IPS-15b (cell line): ENCODE measurements around the gene CLHC1.
A peak's percentile ranks its signal among the peaks of the same experiment; 100 is the strongest.
"Not testable (repeated sequence)": the region's sequence is repeated elsewhere in the genome, so short reads cannot be mapped to it uniquely, and the experiment has no call there.

Experiments
- H3K27me3 ChIP-seq: one replicate; pipeline ENCODE4 v1.6.1; 2013; ENCODE audit warnings: low read length; ENCODE audit not compliant: control insufficient read depth, insufficient read depth
- H3K36me3 ChIP-seq: one replicate; pipeline ENCODE4 v1.6.1; 2013; ENCODE audit warnings: low read length; ENCODE audit not compliant: control insufficient read depth, insufficient read depth
- H3K4me1 ChIP-seq: one replicate; pipeline ENCODE4 v1.6.1; 2013; ENCODE audit warnings: mild to moderate bottlenecking, low read length; ENCODE audit not compliant: control insufficient read depth, insufficient read depth
- H3K4me3 ChIP-seq: one replicate; pipeline ENCODE4 v1.5.1; 2013; ENCODE audit warnings: low read depth, low read length
- H3K9ac ChIP-seq: one replicate; pipeline ENCODE4 v1.6.1; 2013; ENCODE audit warnings: low read depth, mild to moderate bottlenecking, low read length
- H3K9me3 ChIP-seq: one replicate; pipeline ENCODE4 v1.6.1; 2013; ENCODE audit warnings: mild to moderate bottlenecking, low read length; ENCODE audit not compliant: control insufficient read depth, insufficient read depth

Gene CLHC1

GRCh38 chr2:55232084-55232862, at the start of gene CLHC1, which contains the start of gene RPS27A:
Gene CLHC1 (minus strand): TSS chr2:55232293. CDS start chr2:55222411, 9,882 bp downstream.
Gene RPS27A (plus strand): TSS chr2:55232688. CDS start chr2:55232825, 137 bp downstream.
- Histone ChIP-seq H3K27me3 (no peaks in the 10 kb centered on the region), H3K4me3 (peak within 1 kb of the TSS; percentile 98), H3K9me3 (no peaks in the 10 kb centered on the region), H3K4me1 (no peaks in the 10 kb centered on the region), H3K36me3 (peaks cover 16% of the 10 kb centered on the region), H3K9ac (peak within 1 kb of the TSS; percentile 84)

GRCh38 chr2:55280851-55281546, 48.9 kb upstream of the CLHC1 start:
- not testable (repeated sequence) for H3K9ac ChIP-seq, H3K36me3 ChIP-seq, H3K9me3 ChIP-seq, H3K4me3 ChIP-seq, H3K27me3 ChIP-seq
- H3K4me1 ChIP-seq: peaks cover 20% of the 10 kb centered on the region

GRCh38 chr2:55279859-55280424, 47.8 kb upstream of the CLHC1 start:
- not testable (repeated sequence) for H3K36me3 ChIP-seq, H3K27me3 ChIP-seq, H3K9me3 ChIP-seq
- peak overlapping the region; percentile 54 for H3K9ac ChIP-seq
- H3K4me3 ChIP-seq: peak overlapping the region; percentile 19
- peaks cover 20% of the 10 kb centered on the region for H3K4me1 ChIP-seq

- H3K4me3 ChIP-seq: peak overlapping the region; percentile 32
- H3K27me3 ChIP-seq, H3K36me3 ChIP-seq, H3K9me3 ChIP-seq: not testable (repeated sequence)
- H3K9ac ChIP-seq: peak overlapping the region; percentile 54
- H3K4me1 ChIP-seq: peaks cover 20% of the 10 kb centered on the region
Measured at GRCh38 chr2:55279214-55279835, 47.2 kb upstream of the CLHC1 start.

- Histone ChIP-seq H3K4me3 (no peak overlapping the region), H3K4me1 (peaks cover 14% of the 10 kb centered on the region), H3K9ac (no peak overlapping the region)
Measured at GRCh38 chr2:55277310-55277709, 45.2 kb upstream of the CLHC1 start.

GRCh38 chr2:55274346-55274745, 42.3 kb upstream of the CLHC1 start:
- not testable (repeated sequence) for H3K9ac ChIP-seq, H3K27me3 ChIP-seq, H3K36me3 ChIP-seq, H3K9me3 ChIP-seq, H3K4me3 ChIP-seq, H3K4me1 ChIP-seq

More at GRCh38 chr2:55277310-55277709, 45.2 kb upstream of the CLHC1 start:
- Histone ChIP-seq H3K9me3 (no peaks in the 10 kb centered on the region), H3K27me3 (no peaks in the 10 kb centered on the region), H3K36me3 (peaks cover 1% of the 10 kb centered on the region)

GRCh38 chr2:55269645-55269990, 37.5 kb upstream of the CLHC1 start:
- Histone ChIP-seq H3K4me3 (peak overlapping the region; percentile 88), H3K4me1 (no peaks in the 10 kb centered on the region), H3K36me3 (no peaks in the 10 kb centered on the region), H3K9ac (peak overlapping the region; percentile 57), H3K9me3 (no peaks in the 10 kb centered on the region), H3K27me3 (no peaks in the 10 kb centered on the region)

GRCh38 chr2:55268907-55269644, 37.0 kb upstream of the CLHC1 start, which contains the start of gene MTIF2:
Gene MTIF2 (minus strand): TSS chr2:55269231. CDS start chr2:55263858, 5,373 bp downstream.
- Histone ChIP-seq H3K9me3 (no peaks in the 10 kb centered on the region), H3K4me3 (peak within 1 kb of the TSS; percentile 88), H3K9ac (peak within 1 kb of the TSS; percentile 82), H3K36me3 (no peaks in the 10 kb centered on the region), H3K4me1 (no peaks in the 10 kb centered on the region), H3K27me3 (no peaks in the 10 kb centered on the region)

GRCh38 chr2:55268288-55268906, 36.3 kb upstream of the CLHC1 start:
- Histone ChIP-seq H3K4me1 (no peaks in the 10 kb centered on the region), H3K9me3 (no peaks in the 10 kb centered on the region), H3K27me3 (no peaks in the 10 kb centered on the region), H3K36me3 (peaks cover 3% of the 10 kb centered on the region), H3K9ac (peak overlapping the region; percentile 82), H3K4me3 (peak overlapping the region; percentile 88)

GRCh38 chr2:55259586-55259985, 27.5 kb upstream of the CLHC1 start:
- peaks cover 11% of the 10 kb centered on the region for H3K36me3 ChIP-seq
- not testable (repeated sequence) for H3K4me1 ChIP-seq, H3K27me3 ChIP-seq, H3K9me3 ChIP-seq, H3K4me3 ChIP-seq, H3K9ac ChIP-seq

GRCh38 chr2:55252832-55253231, 20.7 kb upstream of the CLHC1 start:
- no peaks in the 10 kb centered on the region for H3K4me1 ChIP-seq
- no peaks in the 10 kb centered on the region for H3K9me3 ChIP-seq
- H3K4me3 ChIP-seq: no peak overlapping the region
- H3K36me3 ChIP-seq: peaks cover 2% of the 10 kb centered on the region
- no peak overlapping the region for H3K9ac ChIP-seq
- H3K27me3 ChIP-seq: no peaks in the 10 kb centered on the region
